Neural cell (in vitro differentiated cells): ENCODE data around the gene L1CAM. TPM values are rescaled to one million over a fixed set of nuclear protein-coding genes. Genes with fewer than 3 reads are reported as not detected.

Source experiments
- H2AFZ ChIP-seq: fragments of 200-600, 300-800 bp; sonication (generic), shearing (Covaris generic); 2 replicates; pipeline ENCODE4 v1.6.0; 2014; ENCODE audit warnings: low read depth, mild to moderate bottlenecking, antibody characterized with exemption, low read length, moderate library complexity
- H3F3A ChIP-seq: fragments of 200-600 bp; shearing (Covaris generic); 2 replicates; pipeline ENCODE4 v1.6.1; 2016; ENCODE audit warnings: mild to moderate bottlenecking, moderate library complexity, mixed read lengths, antibody characterized with exemption, low read length; ENCODE audit not compliant: insufficient read depth, poor library complexity, severe bottlenecking
- H3K27ac ChIP-seq: fragments of 200-600, 300-800 bp; sonication (generic), shearing (Covaris generic); 2 replicates; pipeline ENCODE4 v1.5.1; 2014; ENCODE audit warnings: mild to moderate bottlenecking, low read length, moderate library complexity
- H3K27me3 ChIP-seq: fragments of 300-800, 200-600 bp; sonication (generic), shearing (Covaris generic); 2 replicates; pipeline ENCODE4 v1.6.0; 2014; ENCODE audit warnings: mild to moderate bottlenecking, low read depth, low read length, moderate library complexity; ENCODE audit not compliant: insufficient read depth
- H3K36me3 ChIP-seq: fragments of 300-800, 200-600 bp; sonication (generic), shearing (Covaris generic); 2 replicates; pipeline ENCODE4 v1.5.1; 2014; ENCODE audit warnings: mild to moderate bottlenecking, antibody characterized with exemption, low read length, moderate library complexity; ENCODE audit not compliant: insufficient read depth
- H3K4me2 ChIP-seq: fragments of 300-800, 200-600 bp; sonication (generic), shearing (Covaris generic); 2 replicates; pipeline ENCODE4 v1.6.0; 2014; ENCODE audit warnings: mild to moderate bottlenecking, low read length
- H3K4me3 ChIP-seq: fragments of 300-800, 200-600 bp; sonication (generic), shearing (Covaris generic); 2 replicates; pipeline ENCODE4 v1.5.1; 2014; ENCODE audit warnings: mild to moderate bottlenecking, low read length, moderate library complexity
- H3K79me2 ChIP-seq: fragments of 200-600 bp; shearing (Covaris generic); replicated peaks from 2 replicates; pipeline ENCODE4 v1.6.0; 2014; ENCODE audit warnings: mild to moderate bottlenecking, low read length, moderate library complexity; ENCODE audit not compliant: insufficient read depth
- H3K9ac ChIP-seq: fragments of 300-800, 200-600 bp; sonication (generic), shearing (Covaris generic); 2 replicates; pipeline ENCODE4 v1.6.1; 2016; ENCODE audit warnings: mild to moderate bottlenecking, low read length, mixed read lengths
- H3K9me2 ChIP-seq: fragments of 200-600 bp; shearing (Covaris generic); 2 replicates; pipeline ENCODE4 v1.6.1; 2016; ENCODE audit warnings: mild to moderate bottlenecking, low read length, mixed read lengths; ENCODE audit not compliant: insufficient read depth
- H3K9me3 ChIP-seq: fragments of 200-600, 300-800 bp; sonication (generic), shearing (Covaris generic); 2 replicates; pipeline ENCODE4 v1.6.1; 2016; ENCODE audit warnings: mild to moderate bottlenecking, mixed run types, low read length, moderate library complexity, mixed read lengths
- H4K20me1 ChIP-seq: fragments of 200-600 bp; shearing (Covaris generic); 2 replicates; pipeline ENCODE4 v1.6.1; 2016; ENCODE audit warnings: mild to moderate bottlenecking, mixed run types; ENCODE audit not compliant: insufficient read depth
- CTCF ChIP-seq: fragments of 450-650 bp; IDR thresholded peaks from 2 replicates; pipeline ENCODE4 v1.5.1; 2014; ENCODE audit warnings: antibody characterized with exemption, mild to moderate bottlenecking, moderate library complexity; ENCODE audit not compliant: poor library complexity, severe bottlenecking
- EP300 ChIP-seq: fragments of 450-650 bp; conservative IDR thresholded peaks from 2 replicates; pipeline ENCODE4 v1.6.1; 2014; ENCODE audit warnings: antibody characterized with exemption, mild to moderate bottlenecking, moderate library complexity; ENCODE audit not compliant: poor library complexity, severe bottlenecking
- EZH2 ChIP-seq: fragments of 200-600, 300-800 bp; shearing (Covaris generic), sonication (generic); IDR thresholded peaks from 2 replicates; pipeline ENCODE4 v1.6.1; 2014; ENCODE audit warnings: antibody characterized with exemption, low read length, borderline replicate concordance, mild to moderate bottlenecking; ENCODE audit not compliant: insufficient read depth, poor library complexity, severe bottlenecking
- MXI1 ChIP-seq: fragments of 450-650 bp; conservative IDR thresholded peaks from 2 replicates; pipeline ENCODE4 v1.6.1; 2014; ENCODE audit warnings: antibody characterized with exemption, mild to moderate bottlenecking; ENCODE audit not compliant: poor library complexity, severe bottlenecking
- POLR2AphosphoS5 ChIP-seq: IDR thresholded peaks from 2 replicates; pipeline ENCODE4 v1.6.1; 2012
- RAD21 ChIP-seq: fragments of 450-650 bp; conservative IDR thresholded peaks from 2 replicates; pipeline ENCODE4 v1.6.1; 2014; ENCODE audit warnings: antibody characterized with exemption, mild to moderate bottlenecking, moderate library complexity
- REST ChIP-seq: IDR thresholded peaks from 2 replicates; pipeline ENCODE4 v1.6.1; 2012; ENCODE audit warnings: borderline replicate concordance
- SMC3 ChIP-seq: fragments of 450-650 bp; conservative IDR thresholded peaks from 2 replicates; pipeline ENCODE4 v1.6.1; 2014; ENCODE audit warnings: antibody characterized with exemption, mild to moderate bottlenecking, moderate library complexity; ENCODE audit not compliant: poor library complexity
- TAF1 ChIP-seq: IDR thresholded peaks from 2 replicates; pipeline ENCODE4 v1.6.1; 2012; ENCODE audit warnings: low read depth
- polyA plus RNA-seq: library from polyadenylated mRNA; depleted of rRNA; stranded (reverse); fragments of >200 nt; gene quantifications from 2 replicates; pipeline ENCODE4 v1.2.3, GENCODE V29; 2014

L1CAM gene
- polyA plus RNA-seq, 1 donor from 2014 or later, result 88.0 TPM

- Histone ChIP-seq H3K9ac (no peak overlapping the region), H3K79me2 (no peaks in the 10 kb centered on the region), H3K9me3 (no peaks in the 10 kb centered on the region), H3K4me2 (no peak overlapping the region), H3F3A (no peaks in the 10 kb centered on the region), H3K9me2 (no peaks in the 10 kb centered on the region), H3K27me3 (no peaks in the 10 kb centered on the region), H3K4me3 (no peak overlapping the region), H2AFZ (no peak overlapping the region), H3K27ac (no peak overlapping the region), H3K36me3 (no peaks in the 10 kb centered on the region), H4K20me1 (no peaks in the 10 kb centered on the region)
- no peak for TF ChIP-seq TAF1
- TF ChIP-seq EZH2, result no peak
- no peak for TF ChIP-seq RAD21
- no peak for TF ChIP-seq CTCF
- TF ChIP-seq EP300, result no peak
- TF ChIP-seq REST, result no peak
- no peak for TF ChIP-seq SMC3
- no peak for TF ChIP-seq MXI1
- TF ChIP-seq POLR2AphosphoS5, result no peak
Observed at GRCh38 chrX:153906126-153906917, 20.3 kb upstream of the L1CAM start.

- no peak for TF ChIP-seq POLR2AphosphoS5
- no peak for TF ChIP-seq TAF1
- no peak for TF ChIP-seq EZH2
- no peak for TF ChIP-seq MXI1
- TF ChIP-seq RAD21, result no peak
- no peak for TF ChIP-seq CTCF
- TF ChIP-seq SMC3, result no peak
- no peak for TF ChIP-seq REST
- TF ChIP-seq EP300, result no peak
- Histone ChIP-seq H3K36me3 (no peaks in the 10 kb centered on the region), H4K20me1 (no peaks in the 10 kb centered on the region), H3K4me3 (no peak overlapping the region), H3K27me3 (no peaks in the 10 kb centered on the region), H2AFZ (no peak overlapping the region), H3K27ac (no peak overlapping the region), H3F3A (no peaks in the 10 kb centered on the region), H3K4me2 (no peak overlapping the region), H3K9me3 (no peaks in the 10 kb centered on the region), H3K79me2 (no peaks in the 10 kb centered on the region), H3K9ac (no peak overlapping the region), H3K9me2 (no peaks in the 10 kb centered on the region)
Observed at GRCh38 chrX:153905481-153906095, 19.6 kb upstream of the L1CAM start.
